Right lobe of liver (tissue), 4 donors: Measurements from ENCODE around the gene FAM181A.

ENCODE experiments used
- CTCF ChIP-seq, 4 donors: fragments of 200-600 bp in 3 of 4; fragments of 450-650 bp in 1 of 4; IDR thresholded peaks; one replicate each; pipeline versions ENCODE4 v1.5.1 to v1.8.0; 2016 to 2022; ENCODE audit warnings: antibody characterized with exemption in 4 of 4, mild to moderate bottlenecking in 2 of 4
- POLR2A ChIP-seq: fragments of 450-650 bp; IDR thresholded peaks from one replicate; pipeline ENCODE4 v1.6.1; 2017; ENCODE audit warnings: antibody characterized with exemption, mild to moderate bottlenecking
- donor health status: DM: no; HTN: no; CAD: no.
- donor health status: DM: no; HTN: no; CAD: no.
- donor health status: DM: no; HTN: yes; CAD: no.

GRCh38 chr14:93880021-93880820, 46.9 kb upstream of the FAM181A start:
- TF ChIP-seq POLR2A: no peak
- TF ChIP-seq CTCF (IDR thresholded peaks at IDR 0.05): no peak
